GM18909 (cell line): Measurements from ENCODE around the gene PDE4B.
"Not testable (repeated sequence)": the region's sequence is repeated elsewhere in the genome, so short reads cannot be mapped to it uniquely, and the experiment has no call there.

Experiments used
- ATAC-seq: cut with Tn5 transposase; IDR thresholded peaks from one replicate; pipeline ENCODE4 v1.9.1; 2021; ENCODE audit warnings: mild to moderate bottlenecking; ENCODE audit not compliant: unreplicated experiment, poor library complexity

Gene PDE4B

GRCh38 chr1:66317248-66317515 lies 524.5 kb downstream of the PDE4B start:
- no peak for ATAC-seq

GRCh38 chr1:66320231-66320630 lies 527.5 kb downstream of the PDE4B start:
- ATAC-seq, result no peak

- ATAC-seq, result not testable (repeated sequence)
Observed at GRCh38 chr1:66322462-66322861, 529.8 kb downstream of the PDE4B start.

GRCh38 chr1:66323958-66324625 lies 531.4 kb downstream of the PDE4B start:
- ATAC-seq, result no peak

- no peak for ATAC-seq
Observed at GRCh38 chr1:66325594-66326380, 533.1 kb downstream of the PDE4B start.

GRCh38 chr1:66326867-66327266 lies 534.2 kb downstream of the PDE4B start:
- ATAC-seq, result no peak

- ATAC-seq, result peak; percentile 30
Observed at GRCh38 chr1:66327588-66327987, 534.9 kb downstream of the PDE4B start.

- ATAC-seq, result no peak
Observed at GRCh38 chr1:66328896-66329295, 536.2 kb downstream of the PDE4B start.

GRCh38 chr1:66330722-66331141 lies 538.0 kb downstream of the PDE4B start:
- ATAC-seq, result no peak

- peak; percentile 29 for ATAC-seq
Observed at GRCh38 chr1:66331658-66332547, 539.2 kb downstream of the PDE4B start.

- peak; percentile 1 for ATAC-seq
Observed at GRCh38 chr1:66332548-66332901, 539.8 kb downstream of the PDE4B start.

- ATAC-seq, result no peak
Observed at GRCh38 chr1:66333466-66334199, 540.9 kb downstream of the PDE4B start.

GRCh38 chr1:66334318-66334717 lies 541.6 kb downstream of the PDE4B start:
- no peak for ATAC-seq

GRCh38 chr1:66335125-66335524 lies 542.4 kb downstream of the PDE4B start:
- no peak for ATAC-seq

- ATAC-seq, result peak; percentile 86
Observed at GRCh38 chr1:66335859-66336640, 543.4 kb downstream of the PDE4B start.

- ATAC-seq, result no peak
Observed at GRCh38 chr1:66336641-66336990, 543.9 kb downstream of the PDE4B start.

GRCh38 chr1:66337249-66337648 lies 544.6 kb downstream of the PDE4B start:
- no peak for ATAC-seq

GRCh38 chr1:66339944-66340343 lies 547.2 kb downstream of the PDE4B start:
- no peak for ATAC-seq

- no peak for ATAC-seq
Observed at GRCh38 chr1:66341446-66342089, 548.9 kb downstream of the PDE4B start.
